ENCODE results near the gene IQGAP2.

DNA sequence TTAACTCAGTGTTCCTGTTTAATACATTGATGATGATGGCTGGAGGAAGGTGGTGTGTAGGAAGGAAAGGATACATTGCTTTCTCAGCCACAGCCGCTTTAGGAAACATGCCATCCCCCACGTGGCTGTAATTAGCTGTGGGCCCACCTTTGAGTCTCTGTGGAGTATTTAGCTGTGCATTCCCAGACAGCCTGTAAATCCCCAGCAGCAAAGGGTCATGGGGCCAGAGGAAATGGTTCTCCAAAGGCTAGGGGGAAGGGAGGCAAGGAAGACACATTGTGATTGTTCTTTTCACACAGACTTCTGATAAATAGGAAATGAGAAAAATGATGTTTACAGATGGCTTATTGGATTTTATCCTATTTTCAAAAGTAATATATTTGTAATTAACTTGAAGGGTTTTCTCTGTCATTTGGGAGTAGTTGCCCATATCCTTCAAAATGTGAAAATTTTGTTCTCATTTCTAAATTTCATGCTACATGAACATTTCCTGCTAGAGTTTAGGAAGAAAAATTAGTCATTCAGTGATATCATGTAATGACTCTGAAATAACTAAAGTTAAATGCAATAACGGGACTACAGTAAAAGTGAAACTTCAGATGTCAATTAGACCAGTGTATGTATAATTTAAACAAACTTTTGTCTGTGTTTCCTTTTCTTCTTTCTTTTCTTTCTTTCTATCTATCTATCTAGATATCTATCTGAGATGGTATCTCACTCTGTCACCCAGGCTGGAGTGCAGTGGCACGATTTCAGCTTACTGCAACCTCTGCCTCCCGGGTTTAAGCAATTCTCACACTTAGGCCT is 288.6 kb downstream of the IQGAP2 start:
- TF ChIP-seq ZNF501 (tag by site-specific recombination; IDR thresholded peaks at IDR 0.05) = no peak
- TF ChIP-seq ZNF791 (tag by site-specific recombination; IDR thresholded peaks at IDR 0.05) = no peak
- TF ChIP-seq, protein P1, sequence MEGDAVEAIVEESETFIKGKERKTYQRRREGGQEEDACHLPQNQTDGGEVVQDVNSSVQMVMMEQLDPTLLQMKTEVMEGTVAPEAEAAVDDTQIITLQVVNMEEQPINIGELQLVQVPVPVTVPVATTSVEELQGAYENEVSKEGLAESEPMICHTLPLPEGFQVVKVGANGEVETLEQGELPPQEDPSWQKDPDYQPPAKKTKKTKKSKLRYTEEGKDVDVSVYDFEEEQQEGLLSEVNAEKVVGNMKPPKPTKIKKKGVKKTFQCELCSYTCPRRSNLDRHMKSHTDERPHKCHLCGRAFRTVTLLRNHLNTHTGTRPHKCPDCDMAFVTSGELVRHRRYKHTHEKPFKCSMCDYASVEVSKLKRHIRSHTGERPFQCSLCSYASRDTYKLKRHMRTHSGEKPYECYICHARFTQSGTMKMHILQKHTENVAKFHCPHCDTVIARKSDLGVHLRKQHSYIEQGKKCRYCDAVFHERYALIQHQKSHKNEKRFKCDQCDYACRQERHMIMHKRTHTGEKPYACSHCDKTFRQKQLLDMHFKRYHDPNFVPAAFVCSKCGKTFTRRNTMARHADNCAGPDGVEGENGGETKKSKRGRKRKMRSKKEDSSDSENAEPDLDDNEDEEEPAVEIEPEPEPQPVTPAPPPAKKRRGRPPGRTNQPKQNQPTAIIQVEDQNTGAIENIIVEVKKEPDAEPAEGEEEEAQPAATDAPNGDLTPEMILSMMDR (tag by site-specific recombination; IDR thresholded peaks at IDR 0.05) = no peak
- TF ChIP-seq ZNF311 (tag by site-specific recombination; IDR thresholded peaks at IDR 0.05; ENCODE audit: borderline replicate concordance) = no peak
- TF ChIP-seq, protein P2, sequence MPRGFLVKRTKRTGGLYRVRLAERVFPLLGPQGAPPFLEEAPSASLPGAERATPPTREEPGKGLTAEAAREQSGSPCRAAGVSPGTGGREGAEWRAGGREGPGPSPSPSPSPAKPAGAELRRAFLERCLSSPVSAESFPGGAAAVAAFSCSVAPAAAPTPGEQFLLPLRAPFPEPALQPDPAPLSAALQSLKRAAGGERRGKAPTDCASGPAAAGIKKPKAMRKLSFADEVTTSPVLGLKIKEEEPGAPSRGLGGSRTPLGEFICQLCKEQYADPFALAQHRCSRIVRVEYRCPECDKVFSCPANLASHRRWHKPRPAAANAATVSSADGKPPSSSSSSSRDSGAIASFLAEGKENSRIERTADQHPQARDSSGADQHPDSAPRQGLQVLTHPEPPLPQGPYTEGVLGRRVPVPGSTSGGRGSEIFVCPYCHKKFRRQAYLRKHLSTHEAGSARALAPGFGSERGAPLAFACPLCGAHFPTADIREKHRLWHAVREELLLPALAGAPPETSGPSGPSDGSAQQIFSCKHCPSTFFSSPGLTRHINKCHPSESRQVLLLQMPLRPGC (tag by site-specific recombination; IDR thresholded peaks at IDR 0.05) = no peak
- no peak for TF ChIP-seq ZBTB20 (tag by site-specific recombination; IDR thresholded peaks at IDR 0.05)

All from HEK293 (cell line).